ENCODE results near the gene ZCCHC12.

Gene ZCCHC12

GRCh38 chrX:118872102-118872566, 48.5 kb downstream of the ZCCHC12 start:
- DNase-seq: peak; percentile 17

Data from DMS53 (cell line).